HepG2 (cell line): Measurements from ENCODE around the gene COMMD4. TPM values are rescaled to one million over a fixed set of nuclear protein-coding genes. Genes with fewer than 3 reads are reported as not detected.

ENCODE experiments used
- ATF1 ChIP-seq: IDR thresholded peaks from 2 replicates; pipeline ENCODE4 v1.6.1; 2016; ENCODE audit warnings: mild to moderate bottlenecking, control low read depth
- FOXA1 ChIP-seq, 2 experiments: fragments of 450-650 bp in 1 of 2; sonication (generic) in 1 of 2; formaldehyde crosslinking in 1 of 2; IDR thresholded peaks; 2 replicates each; pipeline versions ENCODE4 v1.4.0 to v1.6.1; 2016 to 2020; ENCODE audit warnings: missing genetic modification reagents in 1 of 2
- PCBP2 ChIP-seq: fragments of 200-400 bp; formaldehyde crosslinking; optimal IDR thresholded peaks from 2 replicates; pipeline ENCODE3; 2018; ENCODE audit warnings: low read length, low read depth; ENCODE audit not compliant: poor library complexity, severe bottlenecking
- PITX1 ChIP-seq: sonication (generic); formaldehyde crosslinking; IDR thresholded peaks from 2 replicates; pipeline ENCODE4 v1.5.1; 2020; ENCODE audit warnings: mild to moderate bottlenecking, missing genetic modification reagents
- PPARG ChIP-seq: conservative IDR thresholded peaks from 2 replicates; pipeline ENCODE4 v1.6.1; 2016; ENCODE audit warnings: missing biosample characterization, missing genetic modification reagents
- SMAD3 ChIP-seq: sonication (generic); formaldehyde crosslinking; IDR thresholded peaks from 2 replicates; pipeline ENCODE4 v1.4.0; 2020; ENCODE audit warnings: missing genetic modification reagents
- TOE1 ChIP-seq: sonication (generic); formaldehyde crosslinking; IDR thresholded peaks from 2 replicates; pipeline ENCODE4 v1.4.0; 2020; ENCODE audit warnings: mild to moderate bottlenecking, missing genetic modification reagents
- ZNF33A ChIP-seq: sonication (generic); formaldehyde crosslinking; IDR thresholded peaks from 2 replicates; pipeline ENCODE4 v1.5.1; 2020; ENCODE audit warnings: missing genetic modification reagents, mild to moderate bottlenecking, moderate library complexity, borderline replicate concordance
- polyA plus RNA-seq, 8 experiments: library from polyadenylated mRNA; depleted of rRNA in 3 of 8; stranded (reverse) in 7 of 8; unstranded in 1 of 8; fragments of >200 nt; fragmentation: Illumina TruSeq in 4 of 8; extraction: Trizol in 4 of 8; gene quantifications; 2 replicates each; pipeline versions ENCODE4 v1.2.1 to v1.2.3, GENCODE V29; 2011 to 2016; ENCODE audit warnings: low read depth in 4 of 8, missing spikeins in 1 of 8, mixed read lengths in 1 of 8; ENCODE audit not compliant: insufficient read depth in 1 of 8
- total RNA-seq, 5 experiments: library from RNA; depleted of rRNA; stranded (reverse); fragments of >200 nt; fragmentation: Illumina TruSeq; extraction: Trizol; gene quantifications; 2 replicates each; pipeline ENCODE4 v1.2.3, GENCODE V29; 2016; ENCODE audit warnings: low read depth in 1 of 5
- TF ChIP-seq, protein P1 (sequence below): sonication (generic); formaldehyde crosslinking; IDR thresholded peaks from 2 replicates; pipeline ENCODE4 v1.5.0; 2020; ENCODE audit warnings: missing genetic modification reagents
- TF ChIP-seq, protein P2 (sequence below), 2 experiments: sonication (generic) in 1 of 2; formaldehyde crosslinking in 1 of 2; IDR thresholded peaks; 2 replicates each; pipeline versions ENCODE4 v1.4.0 to v1.6.1; 2016 to 2020; ENCODE audit warnings: borderline replicate concordance in 1 of 2, low read depth in 1 of 2, mild to moderate bottlenecking in 1 of 2, missing genetic modification reagents in 1 of 2
- TF ChIP-seq, protein P3 (sequence below): sonication (generic); formaldehyde crosslinking; conservative IDR thresholded peaks from 2 replicates; pipeline ENCODE4 v1.8.0; 2022; ENCODE audit warnings: low read depth, missing genetic modification reagents
- TF ChIP-seq, protein P4 (sequence below): sonication (generic); formaldehyde crosslinking; IDR thresholded peaks from 2 replicates; pipeline ENCODE4 v1.4.0; 2020; ENCODE audit warnings: missing genetic modification reagents

The COMMD4 gene
- total and polyA plus RNA-seq, 2 of the 13 experiments (the other 11 are each of a cell fraction or from before 2014, with no cell fraction given) = 45.8 to 89.9 TPM

DNA sequence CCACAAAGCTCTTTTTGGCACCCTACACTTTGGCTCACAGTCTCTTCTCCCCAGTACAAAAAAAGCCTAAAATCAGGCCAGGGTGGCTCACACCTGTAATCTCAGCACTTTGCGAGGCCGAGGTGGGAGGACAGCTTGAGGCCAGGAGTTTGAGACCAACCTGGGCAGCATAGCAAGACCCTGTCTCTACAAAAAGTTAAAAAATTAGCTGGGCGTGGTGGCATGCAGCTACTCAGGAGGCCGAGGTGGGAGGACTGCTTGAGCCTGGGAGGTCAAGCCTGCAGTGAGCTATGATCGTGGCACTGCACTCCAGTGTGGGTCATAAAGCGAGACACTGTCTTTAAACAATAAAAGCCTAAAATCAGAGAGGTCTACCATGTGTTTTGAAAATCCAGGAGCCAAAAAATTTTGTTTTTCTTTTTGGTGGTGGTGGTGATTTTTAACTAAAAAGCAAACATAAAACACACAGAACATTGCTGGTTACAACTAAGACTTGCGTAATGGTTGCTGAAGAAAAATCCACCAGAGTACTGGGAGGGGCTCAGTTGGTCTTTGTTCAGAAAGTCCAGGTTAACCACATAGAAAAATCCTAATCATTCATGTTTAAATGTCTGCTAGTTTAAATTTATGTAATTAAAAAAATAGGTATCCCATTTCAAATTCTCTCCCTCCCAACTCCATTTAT is 34.2 kb downstream of the COMMD4 start (continued):
- TF ChIP-seq, protein P1, sequence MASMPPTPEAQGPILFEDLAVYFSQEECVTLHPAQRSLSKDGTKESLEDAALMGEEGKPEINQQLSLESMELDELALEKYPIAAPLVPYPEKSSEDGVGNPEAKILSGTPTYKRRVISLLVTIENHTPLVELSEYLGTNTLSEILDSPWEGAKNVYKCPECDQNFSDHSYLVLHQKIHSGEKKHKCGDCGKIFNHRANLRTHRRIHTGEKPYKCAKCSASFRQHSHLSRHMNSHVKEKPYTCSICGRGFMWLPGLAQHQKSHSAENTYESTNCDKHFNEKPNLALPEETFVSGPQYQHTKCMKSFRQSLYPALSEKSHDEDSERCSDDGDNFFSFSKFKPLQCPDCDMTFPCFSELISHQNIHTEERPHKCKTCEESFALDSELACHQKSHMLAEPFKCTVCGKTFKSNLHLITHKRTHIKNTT (CRISPR knock-in tag) = no peak
- TF ChIP-seq SMAD3 (CRISPR knock-in tag) (no peak), FOXA1 (IDR thresholded peaks at IDR 0.05) (no peak), FOXA1 (CRISPR knock-in tag; IDR thresholded peaks at IDR 0.05) (no peak), PCBP2 (no peak), PITX1 (no peak), ATF1 (CRISPR knock-in tag) (no peak), ZNF33A (0 out of 2 replicates have a peak, but pooled peaks have one; percentile 47), PPARG (no peak), TOE1 (CRISPR knock-in tag) (no peak)
- TF ChIP-seq, protein P2, sequence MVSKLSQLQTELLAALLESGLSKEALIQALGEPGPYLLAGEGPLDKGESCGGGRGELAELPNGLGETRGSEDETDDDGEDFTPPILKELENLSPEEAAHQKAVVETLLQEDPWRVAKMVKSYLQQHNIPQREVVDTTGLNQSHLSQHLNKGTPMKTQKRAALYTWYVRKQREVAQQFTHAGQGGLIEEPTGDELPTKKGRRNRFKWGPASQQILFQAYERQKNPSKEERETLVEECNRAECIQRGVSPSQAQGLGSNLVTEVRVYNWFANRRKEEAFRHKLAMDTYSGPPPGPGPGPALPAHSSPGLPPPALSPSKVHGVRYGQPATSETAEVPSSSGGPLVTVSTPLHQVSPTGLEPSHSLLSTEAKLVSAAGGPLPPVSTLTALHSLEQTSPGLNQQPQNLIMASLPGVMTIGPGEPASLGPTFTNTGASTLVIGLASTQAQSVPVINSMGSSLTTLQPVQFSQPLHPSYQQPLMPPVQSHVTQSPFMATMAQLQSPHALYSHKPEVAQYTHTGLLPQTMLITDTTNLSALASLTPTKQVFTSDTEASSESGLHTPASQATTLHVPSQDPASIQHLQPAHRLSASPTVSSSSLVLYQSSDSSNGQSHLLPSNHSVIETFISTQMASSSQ (IDR thresholded peaks at IDR 0.05; ENCODE audit: low read depth) = no peak
- TF ChIP-seq, protein P2 (CRISPR knock-in tag; IDR thresholded peaks at IDR 0.05; ENCODE audit: borderline replicate concordance) = no peak
- TF ChIP-seq, protein P3, sequence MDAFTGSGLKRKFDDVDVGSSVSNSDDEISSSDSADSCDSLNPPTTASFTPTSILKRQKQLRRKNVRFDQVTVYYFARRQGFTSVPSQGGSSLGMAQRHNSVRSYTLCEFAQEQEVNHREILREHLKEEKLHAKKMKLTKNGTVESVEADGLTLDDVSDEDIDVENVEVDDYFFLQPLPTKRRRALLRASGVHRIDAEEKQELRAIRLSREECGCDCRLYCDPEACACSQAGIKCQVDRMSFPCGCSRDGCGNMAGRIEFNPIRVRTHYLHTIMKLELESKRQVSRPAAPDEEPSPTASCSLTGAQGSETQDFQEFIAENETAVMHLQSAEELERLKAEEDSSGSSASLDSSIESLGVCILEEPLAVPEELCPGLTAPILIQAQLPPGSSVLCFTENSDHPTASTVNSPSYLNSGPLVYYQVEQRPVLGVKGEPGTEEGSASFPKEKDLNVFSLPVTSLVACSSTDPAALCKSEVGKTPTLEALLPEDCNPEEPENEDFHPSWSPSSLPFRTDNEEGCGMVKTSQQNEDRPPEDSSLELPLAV = no peak
- TF ChIP-seq, protein P4, sequence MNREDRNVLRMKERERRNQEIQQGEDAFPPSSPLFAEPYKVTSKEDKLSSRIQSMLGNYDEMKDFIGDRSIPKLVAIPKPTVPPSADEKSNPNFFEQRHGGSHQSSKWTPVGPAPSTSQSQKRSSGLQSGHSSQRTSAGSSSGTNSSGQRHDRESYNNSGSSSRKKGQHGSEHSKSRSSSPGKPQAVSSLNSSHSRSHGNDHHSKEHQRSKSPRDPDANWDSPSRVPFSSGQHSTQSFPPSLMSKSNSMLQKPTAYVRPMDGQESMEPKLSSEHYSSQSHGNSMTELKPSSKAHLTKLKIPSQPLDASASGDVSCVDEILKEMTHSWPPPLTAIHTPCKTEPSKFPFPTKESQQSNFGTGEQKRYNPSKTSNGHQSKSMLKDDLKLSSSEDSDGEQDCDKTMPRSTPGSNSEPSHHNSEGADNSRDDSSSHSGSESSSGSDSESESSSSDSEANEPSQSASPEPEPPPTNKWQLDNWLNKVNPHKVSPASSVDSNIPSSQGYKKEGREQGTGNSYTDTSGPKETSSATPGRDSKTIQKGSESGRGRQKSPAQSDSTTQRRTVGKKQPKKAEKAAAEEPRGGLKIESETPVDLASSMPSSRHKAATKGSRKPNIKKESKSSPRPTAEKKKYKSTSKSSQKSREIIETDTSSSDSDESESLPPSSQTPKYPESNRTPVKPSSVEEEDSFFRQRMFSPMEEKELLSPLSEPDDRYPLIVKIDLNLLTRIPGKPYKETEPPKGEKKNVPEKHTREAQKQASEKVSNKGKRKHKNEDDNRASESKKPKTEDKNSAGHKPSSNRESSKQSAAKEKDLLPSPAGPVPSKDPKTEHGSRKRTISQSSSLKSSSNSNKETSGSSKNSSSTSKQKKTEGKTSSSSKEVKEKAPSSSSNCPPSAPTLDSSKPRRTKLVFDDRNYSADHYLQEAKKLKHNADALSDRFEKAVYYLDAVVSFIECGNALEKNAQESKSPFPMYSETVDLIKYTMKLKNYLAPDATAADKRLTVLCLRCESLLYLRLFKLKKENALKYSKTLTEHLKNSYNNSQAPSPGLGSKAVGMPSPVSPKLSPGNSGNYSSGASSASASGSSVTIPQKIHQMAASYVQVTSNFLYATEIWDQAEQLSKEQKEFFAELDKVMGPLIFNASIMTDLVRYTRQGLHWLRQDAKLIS (CRISPR knock-in tag) = no peak
